Osteoblast (primary cell): ENCODE measurements around the gene GAGE10. TPM values are rescaled to one million over a fixed set of nuclear protein-coding genes. Genes with fewer than 3 reads are reported as not detected.
A peak's percentile ranks its signal among the peaks of the same experiment; 100 is the strongest.

Experiments used
- DNase-seq: peaks from one replicate; pipeline ENCODE4 v3.0.0; 2011; ENCODE audit warnings: low spot score, mixed read lengths; ENCODE audit not compliant: insufficient read length; ENCODE audit errors: missing footprints
- H2AFZ ChIP-seq: 2 replicates; pipeline ENCODE4 v1.6.0; 2011; ENCODE audit warnings: mild to moderate bottlenecking, low read length
- H3K27ac ChIP-seq: 2 replicates; pipeline ENCODE4 v1.5.1; 2011; ENCODE audit warnings: mild to moderate bottlenecking, low read depth, low read length, moderate library complexity
- H3K27me3 ChIP-seq: 2 replicates; pipeline ENCODE4 v1.6.0; 2012; ENCODE audit warnings: mild to moderate bottlenecking, control low read depth, inconsistent platforms, low read length, moderate library complexity; ENCODE audit not compliant: insufficient read depth
- H3K36me3 ChIP-seq: 2 replicates; pipeline ENCODE4 v1.5.1; 2011; ENCODE audit warnings: mild to moderate bottlenecking, low read length, control low read depth, moderate library complexity; ENCODE audit not compliant: insufficient read depth
- H3K4me1 ChIP-seq: 2 replicates; pipeline ENCODE4 v1.5.1; 2011; ENCODE audit warnings: mild to moderate bottlenecking, low read length, control low read depth, moderate library complexity; ENCODE audit not compliant: insufficient read depth
- H3K4me2 ChIP-seq: 2 replicates; pipeline ENCODE4 v1.6.0; 2011; ENCODE audit warnings: mild to moderate bottlenecking, low read length; ENCODE audit not compliant: insufficient read depth
- H3K4me3 ChIP-seq: fragments of 200-600 bp; sonication (generic); 3 replicates; pipeline ENCODE4 v1.5.1; 2012; ENCODE audit warnings: mild to moderate bottlenecking, low read length, inconsistent platforms; ENCODE audit not compliant: insufficient read depth
- H3K79me2 ChIP-seq: 2 replicates; pipeline ENCODE4 v1.6.0; 2012; ENCODE audit warnings: mild to moderate bottlenecking, low read length, control low read depth, inconsistent platforms; ENCODE audit not compliant: insufficient read depth
- H3K9me3 ChIP-seq: 2 replicates; pipeline ENCODE4 v1.5.1; 2011; ENCODE audit warnings: low read depth, low read length, control low read depth
- H4K20me1 ChIP-seq: 2 replicates; pipeline ENCODE4 v1.6.0; 2012; ENCODE audit warnings: mild to moderate bottlenecking, low read length, control low read depth; ENCODE audit not compliant: insufficient read depth
- CTCF ChIP-seq: IDR thresholded peaks from 2 replicates; pipeline ENCODE4 v1.5.1; 2011; ENCODE audit warnings: mild to moderate bottlenecking, low read depth, low read length, moderate library complexity; ENCODE audit errors: extremely low read depth
- total RNA-seq: library from RNA; depleted of rRNA; stranded (reverse); fragments of >200 nt; gene quantifications from 2 replicates; pipeline ENCODE4 v1.2.3, GENCODE V29; 2012

GAGE10 gene
- total RNA-seq, 1 donor: not detected

- Histone ChIP-seq H3K79me2 (no peaks in the 10 kb centered on the region), H3K4me2 (no peak overlapping the region), H3K4me3 (no peak overlapping the region), H3K27ac (no peak overlapping the region), H4K20me1 (no peaks in the 10 kb centered on the region), H3K27me3 (no peaks in the 10 kb centered on the region), H3K4me1 (no peaks in the 10 kb centered on the region), H3K9me3 (no peaks in the 10 kb centered on the region), H3K36me3 (no peaks in the 10 kb centered on the region), H2AFZ (no peak overlapping the region)
- no peak for TF ChIP-seq CTCF
- no peak for DNase-seq
Measured at GRCh38 chrX:49263631-49264030, 39.8 kb upstream of the GAGE10 start.

GRCh38 chrX:49264460-49264859 is 39.0 kb upstream of the GAGE10 start, which contains the start of gene FOXP3:
FOXP3 (minus strand) TSS chrX:49264710; CDS start chrX:49258505, 6,205 bp downstream.
- H3K4me3 ChIP-seq: no peak within 1 kb of the TSS
- no peak within 1 kb of the TSS for H3K4me2 ChIP-seq
- H3K36me3 ChIP-seq: no peaks in the 10 kb centered on the region
- no peaks in the 10 kb centered on the region for H4K20me1 ChIP-seq
- no peaks in the 10 kb centered on the region for H3K79me2 ChIP-seq
- H3K27ac ChIP-seq: no peak within 1 kb of the TSS
- no peak for DNase-seq
- H3K27me3 ChIP-seq: no peaks in the 10 kb centered on the region
- no peak within 1 kb of the TSS for H2AFZ ChIP-seq
- no peaks in the 10 kb centered on the region for H3K4me1 ChIP-seq
- no peaks in the 10 kb centered on the region for H3K9me3 ChIP-seq
- no peak for TF ChIP-seq CTCF

- no peak for DNase-seq
- no peak for TF ChIP-seq CTCF
Measured at GRCh38 chrX:49266523-49267445, 36.7 kb upstream of the GAGE10 start.

GRCh38 chrX:49268702-49269009 is 34.8 kb upstream of the GAGE10 start:
- Histone ChIP-seq H2AFZ (peak overlapping the region; percentile 89), H3K4me2 (peak overlapping the region; percentile 90), H3K27ac (peak overlapping the region; percentile 93), H3K4me1 (no peaks in the 10 kb centered on the region), H3K4me3 (peak overlapping the region; percentile 73), H3K79me2 (peaks cover 29% of the 10 kb centered on the region), H3K36me3 (no peaks in the 10 kb centered on the region), H3K9me3 (no peaks in the 10 kb centered on the region), H4K20me1 (peaks cover 5% of the 10 kb centered on the region), H3K27me3 (no peaks in the 10 kb centered on the region)
- no peak for DNase-seq
- no peak for TF ChIP-seq CTCF

More at GRCh38 chrX:49266523-49267445, 36.7 kb upstream of the GAGE10 start:
- no peak overlapping the region for H3K4me2 ChIP-seq
- H3K27me3 ChIP-seq: no peaks in the 10 kb centered on the region
- no peak overlapping the region for H2AFZ ChIP-seq
- no peaks in the 10 kb centered on the region for H4K20me1 ChIP-seq
- H3K27ac ChIP-seq: no peak overlapping the region
- H3K79me2 ChIP-seq: peaks cover 16% of the 10 kb centered on the region
- H3K36me3 ChIP-seq: no peaks in the 10 kb centered on the region
- no peak overlapping the region for H3K4me3 ChIP-seq
- H3K4me1 ChIP-seq: no peaks in the 10 kb centered on the region
- H3K9me3 ChIP-seq: no peaks in the 10 kb centered on the region
